Hepatocyte (in vitro differentiated cells): ENCODE results near the gene PDLIM5. TPM values are rescaled to one million over a fixed set of nuclear protein-coding genes. Genes with fewer than 3 reads are reported as not detected.
A peak's percentile ranks its signal among the peaks of the same experiment; 100 is the strongest.

Experiments used
- DNase-seq: peaks from one replicate; pipeline ENCODE4 v3.0.0-alpha.2; 2016; ENCODE audit warnings: low spot score
- H2AFZ ChIP-seq: fragments of 200-600 bp; sonication (generic); 2 replicates; pipeline ENCODE4 v1.6.0; 2016; ENCODE audit warnings: antibody characterized with exemption, mild to moderate bottlenecking
- H3K27ac ChIP-seq: fragments of 200-600 bp; sonication (generic); 2 replicates; pipeline ENCODE4 v1.5.1; 2016; ENCODE audit warnings: mild to moderate bottlenecking
- H3K27me3 ChIP-seq: fragments of 200-600 bp; sonication (generic); 2 replicates; pipeline ENCODE4 v1.6.1; 2016
- H3K36me3 ChIP-seq: fragments of 200-600 bp; sonication (generic); replicated peaks from 2 replicates; pipeline ENCODE4 v1.5.1; 2016; ENCODE audit warnings: low read depth; ENCODE audit not compliant: insufficient read depth
- H3K4me1 ChIP-seq: fragments of 200-600 bp; sonication (generic); 2 replicates; pipeline ENCODE4 v1.5.1; 2016; ENCODE audit warnings: mild to moderate bottlenecking, moderate library complexity; ENCODE audit not compliant: insufficient read depth
- H3K4me2 ChIP-seq: fragments of 200-600 bp; sonication (generic); 2 replicates; pipeline ENCODE4 v1.6.0; 2016
- H3K4me3 ChIP-seq: fragments of 200-600 bp; sonication (generic); 2 replicates; pipeline ENCODE4 v1.5.1; 2016; ENCODE audit warnings: mild to moderate bottlenecking
- H3K79me2 ChIP-seq: fragments of 200-600 bp; sonication (generic); 2 replicates; pipeline ENCODE4 v1.6.0; 2017; ENCODE audit warnings: mild to moderate bottlenecking
- H3K9me2 ChIP-seq: fragments of 200-600 bp; sonication (generic); replicated peaks from 2 replicates; pipeline ENCODE4 v1.6.0; 2017; ENCODE audit warnings: mild to moderate bottlenecking; ENCODE audit not compliant: insufficient read depth
- H3K9me3 ChIP-seq: fragments of 200-600 bp; sonication (generic); 2 replicates; pipeline ENCODE4 v1.5.1; 2016; ENCODE audit warnings: low read depth, mild to moderate bottlenecking
- H4K20me1 ChIP-seq: fragments of 200-600 bp; sonication (generic); 2 replicates; pipeline ENCODE4 v1.6.0; 2016; ENCODE audit warnings: mild to moderate bottlenecking; ENCODE audit not compliant: insufficient read depth, poor library complexity, severe bottlenecking
- EZH2 ChIP-seq: fragments of 200-600 bp; sonication (generic); IDR thresholded peaks from 2 replicates; pipeline ENCODE4 v1.6.1; 2016; ENCODE audit warnings: antibody characterized with exemption, mild to moderate bottlenecking, borderline replicate concordance
- EZH2phosphoT487 ChIP-seq: fragments of 200-600 bp; sonication (generic); IDR thresholded peaks from one replicate; pipeline ENCODE4 v1.6.1; 2018; ENCODE audit warnings: antibody characterized with exemption, mild to moderate bottlenecking, low read depth, moderate library complexity; ENCODE audit not compliant: unreplicated experiment, severe bottlenecking
- WGBS: methylation state at CpG from one replicate; pipeline ENCODE4 v1.1.6; 2016; ENCODE audit warnings: low lambda C conversion rate; ENCODE audit errors: missing lambda C conversion rate; 5-methylcytosine and 5-hydroxymethylcytosine counted together
- polyA plus RNA-seq: library from polyadenylated mRNA; unstranded; fragments of >200 nt; fragmentation: Nextera tagmentation; extraction: Ambion mirVana; gene quantifications from 2 replicates; pipeline ENCODE4 v1.2.1, GENCODE V29; 2016
- total RNA-seq: library from RNA; depleted of rRNA; stranded (reverse); fragments of >200 nt; gene quantifications from 2 replicates; pipeline ENCODE4 v1.2.3, GENCODE V29; 2014
- TF ChIP-seq, protein P1 (sequence below): fragments of 200-600 bp; sonication (generic); IDR thresholded peaks from 2 replicates; pipeline ENCODE4 v1.5.1; 2016; ENCODE audit warnings: antibody characterized with exemption, mild to moderate bottlenecking; ENCODE audit not compliant: poor library complexity

PDLIM5 gene
- total and polyA plus RNA-seq, 2 experiments from 2014 or later: 97.1 to 121 TPM

DNA sequence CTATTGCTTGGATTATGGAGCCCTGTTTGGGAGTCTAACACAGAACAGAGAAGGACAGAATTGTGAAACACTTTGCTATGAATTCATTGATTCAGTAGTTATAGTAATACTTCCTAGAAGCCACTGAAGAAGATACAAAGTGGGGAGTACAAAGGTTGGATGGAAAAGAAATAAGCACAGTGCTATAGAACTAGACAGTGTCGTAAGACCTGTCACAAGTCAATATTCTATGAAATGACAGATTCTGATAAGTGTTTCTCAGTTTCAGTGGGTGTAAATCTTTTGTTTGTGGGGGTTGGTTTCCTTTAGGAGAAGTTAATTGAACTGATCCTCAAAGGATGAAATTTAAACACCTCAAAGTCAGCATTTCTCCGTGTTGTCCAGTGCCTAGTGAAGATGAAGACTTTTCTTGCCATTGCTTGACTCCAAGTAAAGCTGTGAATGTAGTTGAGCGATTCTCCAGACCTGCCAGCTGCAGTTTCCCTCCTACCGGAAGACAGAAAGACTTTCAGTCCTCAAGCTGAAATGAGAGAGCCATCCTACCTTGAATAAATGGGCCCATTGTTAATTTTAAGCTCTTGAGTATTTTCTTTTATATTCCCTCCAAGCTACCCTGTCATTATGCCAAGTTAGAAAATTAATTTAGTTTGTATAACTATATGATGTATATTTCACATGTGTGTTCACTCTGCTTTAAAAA lies 7.9 kb downstream of the PDLIM5 start:
- Histone ChIP-seq H3K4me1 (peaks cover 35% of the 10 kb centered on the region), H3K27me3 (no peaks in the 10 kb centered on the region), H3K9me2 (no peaks in the 10 kb centered on the region), H3K27ac (peak overlapping the region; percentile 70), H3K36me3 (no peaks in the 10 kb centered on the region), H3K4me2 (peak overlapping the region; percentile 34), H3K9me3 (no peaks in the 10 kb centered on the region), H3K4me3 (no peak overlapping the region), H3K79me2 (peaks cover 90% of the 10 kb centered on the region), H2AFZ (no peak overlapping the region), H4K20me1 (no peaks in the 10 kb centered on the region)
- 64% methylated on average over 4 of the region's 4 CpGs for WGBS
- TF ChIP-seq, protein P1, sequence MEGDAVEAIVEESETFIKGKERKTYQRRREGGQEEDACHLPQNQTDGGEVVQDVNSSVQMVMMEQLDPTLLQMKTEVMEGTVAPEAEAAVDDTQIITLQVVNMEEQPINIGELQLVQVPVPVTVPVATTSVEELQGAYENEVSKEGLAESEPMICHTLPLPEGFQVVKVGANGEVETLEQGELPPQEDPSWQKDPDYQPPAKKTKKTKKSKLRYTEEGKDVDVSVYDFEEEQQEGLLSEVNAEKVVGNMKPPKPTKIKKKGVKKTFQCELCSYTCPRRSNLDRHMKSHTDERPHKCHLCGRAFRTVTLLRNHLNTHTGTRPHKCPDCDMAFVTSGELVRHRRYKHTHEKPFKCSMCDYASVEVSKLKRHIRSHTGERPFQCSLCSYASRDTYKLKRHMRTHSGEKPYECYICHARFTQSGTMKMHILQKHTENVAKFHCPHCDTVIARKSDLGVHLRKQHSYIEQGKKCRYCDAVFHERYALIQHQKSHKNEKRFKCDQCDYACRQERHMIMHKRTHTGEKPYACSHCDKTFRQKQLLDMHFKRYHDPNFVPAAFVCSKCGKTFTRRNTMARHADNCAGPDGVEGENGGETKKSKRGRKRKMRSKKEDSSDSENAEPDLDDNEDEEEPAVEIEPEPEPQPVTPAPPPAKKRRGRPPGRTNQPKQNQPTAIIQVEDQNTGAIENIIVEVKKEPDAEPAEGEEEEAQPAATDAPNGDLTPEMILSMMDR: no peak
- TF ChIP-seq EZH2 (no peak), EZH2phosphoT487 (no peak)
- DNase-seq: peak; percentile 17

DNA sequence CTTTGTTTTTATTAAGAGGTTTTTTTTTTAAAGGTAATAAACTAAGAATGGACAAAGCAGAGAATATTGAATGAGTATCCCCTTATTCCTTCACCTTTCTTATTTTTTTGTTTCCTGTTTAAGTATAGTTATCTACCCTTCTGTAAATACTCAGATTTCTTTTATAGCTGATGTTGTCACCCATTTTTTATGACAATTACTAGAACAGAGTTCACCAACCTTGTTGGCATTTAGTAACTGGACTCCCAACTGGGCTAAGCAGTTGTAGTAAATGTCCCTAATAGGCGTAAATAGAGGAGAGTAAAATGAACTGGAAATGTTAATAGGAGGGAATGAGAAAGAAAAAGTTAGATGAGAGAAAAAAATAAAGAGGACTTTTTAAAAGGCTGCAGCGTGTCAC lies 9.8 kb downstream of the PDLIM5 start:
- TF ChIP-seq EZH2 (no peak), EZH2phosphoT487 (no peak)
- TF ChIP-seq, protein P1: no peak
- Histone ChIP-seq H3K4me2 (no peak overlapping the region), H3K36me3 (no peaks in the 10 kb centered on the region), H3K27me3 (no peaks in the 10 kb centered on the region), H3K79me2 (peaks cover 93% of the 10 kb centered on the region), H2AFZ (no peak overlapping the region), H4K20me1 (no peaks in the 10 kb centered on the region), H3K27ac (no peak overlapping the region), H3K9me3 (no peaks in the 10 kb centered on the region), H3K4me1 (peaks cover 30% of the 10 kb centered on the region), H3K9me2 (no peaks in the 10 kb centered on the region), H3K4me3 (no peak overlapping the region)
- 98% methylated on average over 2 of the region's 2 CpGs for WGBS
- no peak for DNase-seq

DNA sequence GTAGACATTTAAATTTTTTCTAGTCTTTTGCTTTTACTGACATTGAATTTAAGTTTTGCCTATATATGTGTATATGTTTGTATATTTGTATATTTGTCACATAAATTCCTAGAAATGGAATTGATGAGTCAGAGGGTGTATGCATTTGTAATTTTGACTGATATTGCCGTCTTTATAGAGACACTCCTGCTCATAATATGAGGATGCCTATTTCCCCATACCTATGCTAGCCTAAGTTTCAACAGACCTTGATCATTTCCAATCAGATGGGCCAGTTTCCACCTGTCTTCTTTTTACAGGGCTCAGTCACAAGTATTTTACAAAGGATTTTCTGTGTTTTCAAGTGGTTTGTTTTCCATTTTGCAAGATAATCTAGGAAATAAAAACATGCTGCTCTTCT lies 10.8 kb downstream of the PDLIM5 start:
- no peak for DNase-seq
- peaks cover 93% of the 10 kb centered on the region for H3K79me2 ChIP-seq
- H3K4me2 ChIP-seq: no peak overlapping the region
- no peaks in the 10 kb centered on the region for H3K9me3 ChIP-seq
- H3K9me2 ChIP-seq: no peaks in the 10 kb centered on the region
- H3K4me1 ChIP-seq: peaks cover 29% of the 10 kb centered on the region
- no peaks in the 10 kb centered on the region for H3K36me3 ChIP-seq
- TF ChIP-seq, protein P1: no peak
- TF ChIP-seq EZH2: no peak
- no peak for TF ChIP-seq EZH2phosphoT487
- 91% methylated on average over 1 of the region's 1 CpG for WGBS
- H2AFZ ChIP-seq: no peak overlapping the region
- H3K27me3 ChIP-seq: no peaks in the 10 kb centered on the region
- H3K4me3 ChIP-seq: no peak overlapping the region
- no peaks in the 10 kb centered on the region for H4K20me1 ChIP-seq
- no peak overlapping the region for H3K27ac ChIP-seq
